Measurements from ENCODE around the gene GLS.

The GLS gene

GRCh38 chr2:190970160-190970559 lies 89.5 kb downstream of the GLS start:
- H3K4me3 ChIP-seq (ENCODE audit: low read depth, low read length) = no peak overlapping the region
- TF ChIP-seq, protein P1, sequence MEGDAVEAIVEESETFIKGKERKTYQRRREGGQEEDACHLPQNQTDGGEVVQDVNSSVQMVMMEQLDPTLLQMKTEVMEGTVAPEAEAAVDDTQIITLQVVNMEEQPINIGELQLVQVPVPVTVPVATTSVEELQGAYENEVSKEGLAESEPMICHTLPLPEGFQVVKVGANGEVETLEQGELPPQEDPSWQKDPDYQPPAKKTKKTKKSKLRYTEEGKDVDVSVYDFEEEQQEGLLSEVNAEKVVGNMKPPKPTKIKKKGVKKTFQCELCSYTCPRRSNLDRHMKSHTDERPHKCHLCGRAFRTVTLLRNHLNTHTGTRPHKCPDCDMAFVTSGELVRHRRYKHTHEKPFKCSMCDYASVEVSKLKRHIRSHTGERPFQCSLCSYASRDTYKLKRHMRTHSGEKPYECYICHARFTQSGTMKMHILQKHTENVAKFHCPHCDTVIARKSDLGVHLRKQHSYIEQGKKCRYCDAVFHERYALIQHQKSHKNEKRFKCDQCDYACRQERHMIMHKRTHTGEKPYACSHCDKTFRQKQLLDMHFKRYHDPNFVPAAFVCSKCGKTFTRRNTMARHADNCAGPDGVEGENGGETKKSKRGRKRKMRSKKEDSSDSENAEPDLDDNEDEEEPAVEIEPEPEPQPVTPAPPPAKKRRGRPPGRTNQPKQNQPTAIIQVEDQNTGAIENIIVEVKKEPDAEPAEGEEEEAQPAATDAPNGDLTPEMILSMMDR (IDR thresholded peaks at IDR 0.05; ENCODE audit: borderline replicate concordance, insufficient read depth, low read depth, low read length) = no peak

- TF ChIP-seq, protein P1 (IDR thresholded peaks at IDR 0.05; ENCODE audit: borderline replicate concordance, insufficient read depth, low read depth, low read length) = no peak
- no peak overlapping the region for H3K4me3 ChIP-seq (ENCODE audit: low read depth, low read length)
Observed at GRCh38 chr2:190970873-190971506, 90.4 kb downstream of the GLS start.

DNA sequence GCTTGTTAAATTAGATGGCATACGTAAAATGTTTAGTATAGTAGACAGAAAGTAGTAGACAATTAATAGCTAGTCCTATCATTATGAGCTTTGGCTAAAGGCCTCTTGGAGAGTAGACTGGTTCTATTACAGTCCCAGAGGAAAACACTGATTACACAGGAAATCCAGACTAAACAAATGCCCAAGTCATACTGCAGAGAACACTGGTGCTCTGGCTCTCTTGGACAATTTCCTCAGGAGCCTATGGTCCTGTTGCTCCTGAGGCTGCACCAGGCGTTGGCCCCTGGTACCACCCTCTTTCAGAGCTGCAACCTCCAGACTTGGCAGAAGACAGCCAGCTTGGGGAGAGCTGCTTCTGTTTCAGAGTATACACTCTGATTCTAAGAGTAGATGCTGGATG lies 91.6 kb downstream of the GLS start:
- TF ChIP-seq, protein P1 (IDR thresholded peaks at IDR 0.05; ENCODE audit: borderline replicate concordance, insufficient read depth, low read depth, low read length) = no peak
- H3K4me3 ChIP-seq (ENCODE audit: low read depth, low read length) = no peak overlapping the region

DNA sequence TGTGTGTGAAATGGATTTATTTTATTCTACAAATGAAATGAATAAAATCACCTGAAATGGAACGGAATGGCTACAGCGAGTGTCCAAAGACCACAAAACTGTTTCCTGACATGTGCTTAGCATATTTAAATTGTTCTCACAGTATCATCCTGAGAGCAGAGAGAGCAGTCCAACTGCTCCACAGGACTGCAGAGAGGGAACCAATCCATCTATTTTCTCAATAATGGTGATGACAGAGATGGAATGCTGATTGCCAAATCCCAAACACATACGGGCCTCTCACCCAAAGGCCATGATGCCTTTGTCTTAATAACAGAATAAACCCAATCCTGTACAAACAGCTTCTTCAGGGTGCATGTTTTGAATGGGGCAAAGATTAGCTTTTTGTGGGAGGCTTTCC lies 92.2 kb downstream of the GLS start:
- no peak overlapping the region for H3K4me3 ChIP-seq (ENCODE audit: low read depth, low read length)
- TF ChIP-seq, protein P1 (IDR thresholded peaks at IDR 0.05; ENCODE audit: borderline replicate concordance, insufficient read depth, low read depth, low read length) = no peak

GRCh38 chr2:190973262-190973661 lies 92.6 kb downstream of the GLS start:
- H3K4me3 ChIP-seq (ENCODE audit: low read depth, low read length) = no peak overlapping the region
- TF ChIP-seq, protein P1 (IDR thresholded peaks at IDR 0.05; ENCODE audit: borderline replicate concordance, insufficient read depth, low read depth, low read length) = no peak

DNA sequence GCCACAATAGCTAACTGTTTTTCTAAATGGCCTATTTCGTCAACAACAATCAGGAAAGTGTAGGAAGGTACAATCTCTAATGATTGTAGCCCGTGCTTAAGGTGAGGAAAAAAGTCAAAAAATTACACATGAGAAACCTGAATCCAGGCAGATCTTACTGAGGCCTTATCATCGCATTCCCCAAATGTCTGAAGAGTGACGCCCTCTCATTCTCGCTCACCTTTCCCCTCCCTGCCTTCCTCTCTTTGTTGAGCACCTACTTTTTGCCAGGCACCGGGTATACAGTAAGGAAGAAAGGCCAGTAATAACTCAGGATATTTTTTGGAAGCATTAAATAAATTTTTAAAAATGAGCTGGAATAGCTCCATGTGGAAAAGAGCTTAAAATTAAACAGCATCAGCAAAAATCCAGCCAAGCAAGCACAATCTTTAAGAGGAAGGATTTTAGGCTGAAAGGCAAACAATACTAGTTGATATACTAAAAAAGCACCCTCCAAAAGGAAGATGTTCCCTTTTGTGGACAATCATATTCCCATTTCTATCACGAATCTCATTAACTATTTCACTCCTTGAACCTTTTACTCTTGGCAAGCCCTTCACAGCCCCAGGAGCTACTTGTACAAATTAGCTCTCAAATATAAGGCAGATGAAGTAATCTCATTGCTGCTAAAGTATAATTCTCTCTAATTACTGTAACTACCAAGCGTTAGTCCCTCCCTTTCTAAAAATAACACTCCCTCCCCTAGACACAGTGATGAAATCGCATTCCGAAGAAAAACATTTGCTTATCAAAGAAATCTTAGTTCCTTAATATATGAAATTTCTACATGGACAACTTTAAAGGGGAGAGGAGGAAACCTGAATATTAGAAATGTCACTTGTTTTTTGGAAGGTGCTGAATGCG lies 93.4 kb downstream of the GLS start:
- TF ChIP-seq, protein P1 (IDR thresholded peaks at IDR 0.05; ENCODE audit: borderline replicate concordance, insufficient read depth, low read depth, low read length) = no peak
- no peak overlapping the region for H3K4me3 ChIP-seq (ENCODE audit: low read depth, low read length)
